Osteoblast (primary cell): ENCODE measurements around the gene HSP90AB1. TPM values are rescaled to one million over a fixed set of nuclear protein-coding genes. Genes with fewer than 3 reads are reported as not detected.

Experiments used
- DNase-seq: peaks from one replicate; pipeline ENCODE4 v3.0.0; 2011; ENCODE audit warnings: low spot score, mixed read lengths; ENCODE audit not compliant: insufficient read length; ENCODE audit errors: missing footprints
- H2AFZ ChIP-seq: 2 replicates; pipeline ENCODE4 v1.6.0; 2011; ENCODE audit warnings: mild to moderate bottlenecking, low read length
- H3K27ac ChIP-seq: 2 replicates; pipeline ENCODE4 v1.5.1; 2011; ENCODE audit warnings: mild to moderate bottlenecking, low read depth, low read length, moderate library complexity
- H3K27me3 ChIP-seq: 2 replicates; pipeline ENCODE4 v1.6.0; 2012; ENCODE audit warnings: mild to moderate bottlenecking, control low read depth, inconsistent platforms, low read length, moderate library complexity; ENCODE audit not compliant: insufficient read depth
- H3K36me3 ChIP-seq: 2 replicates; pipeline ENCODE4 v1.5.1; 2011; ENCODE audit warnings: mild to moderate bottlenecking, low read length, control low read depth, moderate library complexity; ENCODE audit not compliant: insufficient read depth
- H3K4me1 ChIP-seq: 2 replicates; pipeline ENCODE4 v1.5.1; 2011; ENCODE audit warnings: mild to moderate bottlenecking, low read length, control low read depth, moderate library complexity; ENCODE audit not compliant: insufficient read depth
- H3K4me2 ChIP-seq: 2 replicates; pipeline ENCODE4 v1.6.0; 2011; ENCODE audit warnings: mild to moderate bottlenecking, low read length; ENCODE audit not compliant: insufficient read depth
- H3K4me3 ChIP-seq: fragments of 200-600 bp; sonication (generic); 3 replicates; pipeline ENCODE4 v1.5.1; 2012; ENCODE audit warnings: mild to moderate bottlenecking, low read length, inconsistent platforms; ENCODE audit not compliant: insufficient read depth
- H3K79me2 ChIP-seq: 2 replicates; pipeline ENCODE4 v1.6.0; 2012; ENCODE audit warnings: mild to moderate bottlenecking, low read length, control low read depth, inconsistent platforms; ENCODE audit not compliant: insufficient read depth
- H3K9me3 ChIP-seq: 2 replicates; pipeline ENCODE4 v1.5.1; 2011; ENCODE audit warnings: low read depth, low read length, control low read depth
- H4K20me1 ChIP-seq: 2 replicates; pipeline ENCODE4 v1.6.0; 2012; ENCODE audit warnings: mild to moderate bottlenecking, low read length, control low read depth; ENCODE audit not compliant: insufficient read depth
- CTCF ChIP-seq: IDR thresholded peaks from 2 replicates; pipeline ENCODE4 v1.5.1; 2011; ENCODE audit warnings: mild to moderate bottlenecking, low read depth, low read length, moderate library complexity; ENCODE audit errors: extremely low read depth
- total RNA-seq: library from RNA; depleted of rRNA; stranded (reverse); fragments of >200 nt; gene quantifications from 2 replicates; pipeline ENCODE4 v1.2.3, GENCODE V29; 2012

Gene HSP90AB1
- total RNA-seq, 1 donor = 702 TPM

- DNase-seq = no peak
These were observed 45.1 kb upstream of the HSP90AB1 start for GRCh38 chr6:44201638-44202303.

DNA sequence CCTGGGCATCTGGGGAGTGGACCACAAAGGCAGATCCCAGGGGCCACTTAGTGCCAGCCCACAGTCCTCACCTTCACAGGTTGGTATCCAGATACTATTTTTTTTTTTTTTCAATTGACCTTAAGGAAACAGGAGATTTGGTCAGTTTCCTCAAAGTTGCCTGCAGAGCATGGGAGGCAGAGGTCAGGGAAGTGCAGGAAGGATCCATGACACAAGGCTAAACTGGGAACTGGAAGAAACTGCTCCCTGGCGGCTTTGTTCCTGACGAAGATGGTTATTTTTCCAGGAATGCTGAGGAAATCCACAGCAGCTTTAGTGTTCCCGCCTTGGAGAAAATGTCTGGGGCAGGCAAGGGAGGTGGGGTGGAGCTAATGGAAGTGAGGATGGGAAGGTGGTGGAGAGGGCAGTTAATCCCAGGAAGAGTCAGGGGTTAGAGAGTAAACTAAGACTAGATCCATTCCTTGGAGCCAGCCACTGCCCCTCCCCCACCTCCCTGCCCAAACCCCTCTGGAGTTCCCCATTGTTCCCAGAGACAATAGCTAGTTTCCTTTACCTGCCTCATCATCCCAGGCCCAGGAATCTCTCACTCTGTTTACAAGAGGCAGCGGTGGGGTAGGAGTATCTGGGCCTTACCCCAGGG is 44.4 kb upstream of the HSP90AB1 start:
- no peaks in the 10 kb centered on the region for H3K9me3 ChIP-seq
- no peak overlapping the region for H3K4me3 ChIP-seq
- H3K4me1 ChIP-seq = no peaks in the 10 kb centered on the region
- H4K20me1 ChIP-seq = no peaks in the 10 kb centered on the region
- H3K4me2 ChIP-seq = no peak overlapping the region
- H3K27ac ChIP-seq = no peak overlapping the region
- no peak overlapping the region for H2AFZ ChIP-seq
- H3K27me3 ChIP-seq = no peaks in the 10 kb centered on the region
- no peaks in the 10 kb centered on the region for H3K36me3 ChIP-seq
- H3K79me2 ChIP-seq = no peaks in the 10 kb centered on the region
- DNase-seq = no peak
- no peak for TF ChIP-seq CTCF

More at GRCh38 chr6:44201638-44202303, 45.1 kb upstream of the HSP90AB1 start:
- Histone ChIP-seq H3K9me3 (no peaks in the 10 kb centered on the region), H3K27ac (no peak overlapping the region), H3K4me3 (no peak overlapping the region), H3K79me2 (no peaks in the 10 kb centered on the region), H4K20me1 (no peaks in the 10 kb centered on the region), H3K4me2 (no peak overlapping the region), H3K36me3 (no peaks in the 10 kb centered on the region), H3K27me3 (no peaks in the 10 kb centered on the region), H3K4me1 (no peaks in the 10 kb centered on the region), H2AFZ (no peak overlapping the region)
- no peak for TF ChIP-seq CTCF

GRCh38 chr6:44202972-44203750 is 43.7 kb upstream of the HSP90AB1 start:
- no peak for DNase-seq
- Histone ChIP-seq H3K27ac (no peak overlapping the region), H3K79me2 (no peaks in the 10 kb centered on the region), H3K4me3 (no peak overlapping the region), H4K20me1 (no peaks in the 10 kb centered on the region), H3K4me2 (no peak overlapping the region), H2AFZ (no peak overlapping the region), H3K36me3 (no peaks in the 10 kb centered on the region), H3K27me3 (no peaks in the 10 kb centered on the region), H3K9me3 (no peaks in the 10 kb centered on the region), H3K4me1 (no peaks in the 10 kb centered on the region)
- TF ChIP-seq CTCF = no peak

DNA sequence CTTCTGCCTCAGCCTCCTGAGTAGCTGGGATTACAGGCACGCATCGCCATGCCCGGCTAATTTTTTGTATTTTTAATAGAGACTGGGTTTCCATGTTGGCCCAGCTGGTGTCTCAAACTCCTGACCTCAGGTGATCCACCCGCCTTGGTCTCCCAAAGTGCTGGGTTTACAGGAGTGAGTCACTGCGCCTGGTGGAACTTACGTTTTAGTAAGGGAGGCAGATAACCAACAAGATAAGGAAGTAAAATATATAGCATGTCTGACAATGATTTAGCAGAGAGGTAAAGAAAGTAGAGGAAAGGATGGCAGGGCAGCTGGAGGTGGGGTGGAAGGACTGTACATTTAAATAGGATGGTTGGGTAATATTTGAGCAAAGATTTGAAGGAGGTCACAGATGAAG is 42.9 kb upstream of the HSP90AB1 start:
- H3K27ac ChIP-seq = no peak overlapping the region
- H3K27me3 ChIP-seq = no peaks in the 10 kb centered on the region
- H4K20me1 ChIP-seq = no peaks in the 10 kb centered on the region
- no peak for TF ChIP-seq CTCF
- H3K4me3 ChIP-seq = no peak overlapping the region
- no peak overlapping the region for H3K4me2 ChIP-seq
- no peaks in the 10 kb centered on the region for H3K4me1 ChIP-seq
- H3K79me2 ChIP-seq = no peaks in the 10 kb centered on the region
- no peak for DNase-seq
- H2AFZ ChIP-seq = no peak overlapping the region
- H3K36me3 ChIP-seq = no peaks in the 10 kb centered on the region
- H3K9me3 ChIP-seq = no peaks in the 10 kb centered on the region
